GM12878 (cell line): ENCODE results near the gene EIF5. TPM values are rescaled to one million over a fixed set of nuclear protein-coding genes. Genes with fewer than 3 reads are reported as not detected.

Experiments used
- CUX1 ChIP-seq: IDR thresholded peaks from 2 replicates; pipeline ENCODE4 v1.6.1; 2012; ENCODE audit warnings: improper control_type of control experiment, low read depth, low read length; ENCODE audit not compliant: insufficient replicate concordance
- IRF4 ChIP-seq: IDR thresholded peaks from 2 replicates; pipeline ENCODE4 v1.6.1; 2011; ENCODE audit warnings: low read depth, low read length
- PBX3 ChIP-seq: IDR thresholded peaks from 2 replicates; pipeline ENCODE4 v1.6.1; 2011; ENCODE audit warnings: mild to moderate bottlenecking, low read depth, low read length, moderate library complexity; ENCODE audit not compliant: insufficient replicate concordance
- PRDM15 ChIP-seq: fragments of 450-650 bp; formaldehyde crosslinking; IDR thresholded peaks from 2 replicates; pipeline ENCODE4 v1.4.0; 2020; ENCODE audit warnings: mild to moderate bottlenecking, moderate library complexity
- ZNF687 ChIP-seq: fragments of 450-650 bp; IDR thresholded peaks from 2 replicates; pipeline ENCODE4 v1.6.1; 2017; ENCODE audit warnings: mild to moderate bottlenecking, moderate library complexity
- polyA plus RNA-seq, 11 experiments: library from polyadenylated mRNA; depleted of rRNA in 4 of 11; unstranded in 6 of 11; stranded (reverse) in 5 of 11; fragments of >200 nt; fragmentation: Nextera tagmentation in 4 of 11; fragmentation: Illumina TruSeq in 1 of 11; extraction: Ambion mirVana in 4 of 11; extraction: Trizol in 1 of 11; gene quantifications; 1 replicate in 1 of 11; 2 replicates in 10 of 11; pipeline versions ENCODE4 v1.2.1 to v1.2.3, GENCODE V29; 2011 to 2016; ENCODE audit warnings: inconsistent platforms in 2 of 11, missing spikeins in 2 of 11, low read depth in 1 of 11
- total RNA-seq, 4 experiments: library from RNA; depleted of rRNA in 3 of 4; stranded (reverse); fragments of >200 nt in 3 of 4; fragmentation: Illumina TruSeq in 1 of 4; extraction: Trizol in 1 of 4; gene quantifications; 2 replicates each; pipeline versions ENCODE4 v1.2.1 to v1.2.3, GENCODE V29; 2013 to 2021

EIF5 gene
- total and polyA plus RNA-seq, 10 of the 15 experiments (the other 5 are each of a cell fraction or from before 2014, with no cell fraction given): 51.2 to 360 (median 115) TPM

GRCh38 chr14:103290494-103290893 is 43.5 kb upstream of the EIF5 start (continued):
- TF ChIP-seq CUX1 (no peak), ZNF687 (no peak), IRF4 (no peak), PRDM15 (no peak), PBX3 (no peak)
- TF ChIP-seq, all 136 proteins: peak for 0
